A549 (cell line): ENCODE data around the gene TMEM182. TPM values are rescaled to one million over a fixed set of nuclear protein-coding genes. Genes with fewer than 3 reads are reported as not detected.

ENCODE experiments used
- ATAC-seq, 2 experiments: fragments of 200-7000 bp in 1 of 2; fragments of >200 bp in 1 of 2; cut with Nextera tagmentation in 1 of 2; cut with Tn5 transposase in 1 of 2; 3 replicates each; pipeline versions ENCODE4 v1.8.0 to v1.9.1; 2018 to 2020; ENCODE audit warnings: mild to moderate bottlenecking in 1 of 2, moderate library complexity in 1 of 2
- CTCF ChIA-PET: fragments of 300-600 bp; sonication (Branson Sonifier 250); formaldehyde crosslinking; extraction: SDS; loops from one replicate; lab custom pipeline; 2021; ENCODE audit warnings: antibody characterized with exemption, inconsistent platforms; lab: Yijun Ruan, JAX
- POLR2A ChIA-PET: fragments of 350-600 bp; formaldehyde crosslinking; extraction: SDS; loops from one replicate; lab custom pipeline; 2021; ENCODE audit warnings: antibody characterized with exemption, inconsistent platforms; lab: Yijun Ruan, JAX
- DNase-seq, 2 experiments: peaks; one replicate each; pipeline versions ENCODE4 v3.0.0 to v3.0.0-alpha.2; 2011 to 2016; ENCODE audit warnings: low read depth in 1 of 2, low spot score in 1 of 2
- FAIRE-seq: peaks from 2 replicates; lab custom pipeline; 2011; peaks lifted over from hg19 to GRCh38; lab: Jason Lieb, UNC
- H3K27ac ChIP-seq, 2 experiments: fragments of >200 bp; sonication (Bioruptor Twin); formaldehyde crosslinking; 3 replicates each; pipeline ENCODE4 v1.5.1; 2016 to 2017
- H3K4me1 ChIP-seq: fragments of >200 bp; sonication (Bioruptor Twin); formaldehyde crosslinking; 3 replicates; pipeline ENCODE4 v1.6.1; 2016
- H3K4me2 ChIP-seq: fragments of >200 bp; sonication (Bioruptor Twin); formaldehyde crosslinking; 3 replicates; pipeline ENCODE4 v1.6.1; 2016
- H3K4me3 ChIP-seq: fragments of >200 bp; sonication (Bioruptor Twin); formaldehyde crosslinking; 3 replicates; pipeline ENCODE4 v1.5.1; 2016
- H3K9me3 ChIP-seq: fragments of >200 bp; sonication (Bioruptor Twin); formaldehyde crosslinking; 3 replicates; pipeline ENCODE4 v1.6.1; 2016
- CEBPB ChIP-seq, 2 experiments: fragments of >200 bp in 1 of 2; sonication (Bioruptor Twin) in 1 of 2; formaldehyde crosslinking in 1 of 2; IDR thresholded peaks; 2 replicates each; pipeline ENCODE4 v1.6.1; 2012 to 2016
- EHF ChIP-seq: fragments of 250-450 bp; sonication (Bioruptor Pico); IDR thresholded peaks from 2 replicates; pipeline ENCODE4 v1.5.0; 2020; ENCODE audit warnings: mild to moderate bottlenecking
- HOXA7 ChIP-seq: fragments of 250-450 bp; sonication (Bioruptor Pico); IDR thresholded peaks from 2 replicates; pipeline ENCODE4 v1.5.0; 2020; ENCODE audit warnings: mild to moderate bottlenecking, moderate library complexity
- KDM1A ChIP-seq: fragments of 200-600 bp; sonication (generic); IDR thresholded peaks from 2 replicates; pipeline ENCODE4 v1.6.1; 2016; ENCODE audit warnings: low read depth, mild to moderate bottlenecking
- MYC ChIP-seq: IDR thresholded peaks from 2 replicates; pipeline ENCODE4 v1.6.1; 2012; ENCODE audit warnings: mild to moderate bottlenecking, inconsistent platforms, low read length, improper control_type of control experiment, borderline replicate concordance
- NFE2L2 ChIP-seq: fragments of 150-350 bp; conservative IDR thresholded peaks from 2 replicates; pipeline ENCODE4 v1.6.1; 2014; ENCODE audit warnings: low read length
- RAD21 ChIP-seq, 2 experiments: fragments of >200 bp in 1 of 2; sonication (Bioruptor Twin) in 1 of 2; formaldehyde crosslinking in 1 of 2; IDR thresholded peaks in 1 of 2; conservative IDR thresholded peaks in 1 of 2; 2 replicates in 1 of 2; 3 replicates in 1 of 2; pipeline ENCODE4 v1.6.1; 2012 to 2018; ENCODE audit warnings: inconsistent platforms in 1 of 2
- RARB ChIP-seq: fragments of 250-450 bp; sonication (Bioruptor Pico); IDR thresholded peaks from 2 replicates; pipeline ENCODE4 v1.8.0; 2021; ENCODE audit warnings: mild to moderate bottlenecking, moderate library complexity
- SMC3 ChIP-seq: fragments of >200 bp; sonication (Bioruptor Twin); formaldehyde crosslinking; IDR thresholded peaks from 3 replicates; pipeline ENCODE4 v1.6.1; 2018; ENCODE audit warnings: inconsistent platforms
- SREBF2 ChIP-seq: fragments of 450-650 bp; IDR thresholded peaks from 2 replicates; pipeline ENCODE4 v1.6.1; 2014; ENCODE audit warnings: mild to moderate bottlenecking, moderate library complexity
- TFCP2L1 ChIP-seq: fragments of 250-450 bp; sonication (Bioruptor Pico); IDR thresholded peaks from 2 replicates; pipeline ENCODE4 v1.5.0; 2021; ENCODE audit warnings: mild to moderate bottlenecking
- ZFP36 ChIP-seq: fragments of 450-650 bp; IDR thresholded peaks from 2 replicates; pipeline ENCODE4 v1.6.1; 2014; ENCODE audit warnings: borderline replicate concordance; ENCODE audit not compliant: partially characterized antibody
- WGBS: methylation state at CpG from one replicate; pipeline ENCODE4 v1.1.6; 2017; ENCODE audit errors: missing lambda C conversion rate; 5-methylcytosine and 5-hydroxymethylcytosine counted together
- polyA plus RNA-seq, 4 experiments: library from polyadenylated mRNA; depleted of rRNA in 3 of 4; stranded (reverse); fragments of >200 nt; fragmentation: RNase III in 1 of 4; extraction: RNeasy Plus Mini Kit Qiagen cat#74134 plus additional on column Dnase treatment in 1 of 4; gene quantifications; 2 replicates in 3 of 4; 3 replicates in 1 of 4; pipeline ENCODE4 v1.2.3, GENCODE V29; 2011 to 2017
- TF ChIP-seq, protein P1 (sequence below): IDR thresholded peaks from 2 replicates; pipeline ENCODE4 v1.6.1; 2012; ENCODE audit warnings: low read depth, borderline replicate concordance
- TF ChIP-seq, protein P2 (sequence below): fragments of >200 bp; sonication (Bioruptor Twin); formaldehyde crosslinking; IDR thresholded peaks from 3 replicates; pipeline ENCODE4 v1.5.1; 2016
- TF ChIP-seq, protein P3 (sequence below): IDR thresholded peaks from 2 replicates; pipeline ENCODE4 v1.6.1; 2012

TMEM182 gene
- polyA plus RNA-seq, 2 of the 4 experiments (the other 2 are of a cell fraction) = 5.3 to 13.1 TPM

DNA sequence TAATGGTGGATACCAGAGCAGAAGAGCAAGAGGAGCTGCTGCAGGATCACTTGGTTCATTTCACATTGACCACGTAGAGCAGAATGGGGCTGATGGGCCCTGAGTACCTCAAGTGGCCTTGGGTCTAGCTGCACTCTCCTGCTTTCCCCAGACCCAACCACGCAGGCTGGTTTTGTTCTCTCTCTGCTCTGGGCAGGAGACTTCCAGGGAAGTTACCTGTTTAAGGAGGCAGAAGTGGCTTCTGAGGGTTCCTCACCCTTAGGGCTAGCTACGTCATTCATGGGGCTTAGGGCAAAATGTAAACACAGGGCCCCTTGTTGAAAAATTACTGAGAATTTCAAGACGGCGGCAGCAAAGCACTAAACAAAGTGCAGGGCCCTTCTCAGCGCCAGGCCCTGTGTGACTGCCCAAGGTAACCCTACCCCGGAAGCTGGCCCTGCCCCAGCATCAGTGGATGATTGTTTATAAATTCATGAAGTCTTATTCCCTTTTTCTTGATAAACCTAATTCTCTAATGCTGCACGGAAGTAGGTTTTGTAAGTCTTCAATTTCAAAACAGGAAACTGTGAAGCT, 75.9 kb downstream of the TMEM182 start:
- DNase-seq = no peak
- Histone ChIP-seq H3K4me3 (no peak overlapping the region), H3K27ac (no peak overlapping the region), H3K4me1 (no peaks in the 10 kb centered on the region), H3K9me3 (no peaks in the 10 kb centered on the region), H3K4me2 (no peak overlapping the region)
- FAIRE-seq = no peak
- no peak for ATAC-seq
- TF ChIP-seq SREBF2 = no peak
- TF ChIP-seq SMC3 = no peak
- TF ChIP-seq RARB = no peak
- TF ChIP-seq NFE2L2 = no peak
- no peak for TF ChIP-seq KDM1A
- TF ChIP-seq EHF = no peak
- TF ChIP-seq ZFP36 = no peak
- no peak for TF ChIP-seq MYC
- TF ChIP-seq, protein P1, sequence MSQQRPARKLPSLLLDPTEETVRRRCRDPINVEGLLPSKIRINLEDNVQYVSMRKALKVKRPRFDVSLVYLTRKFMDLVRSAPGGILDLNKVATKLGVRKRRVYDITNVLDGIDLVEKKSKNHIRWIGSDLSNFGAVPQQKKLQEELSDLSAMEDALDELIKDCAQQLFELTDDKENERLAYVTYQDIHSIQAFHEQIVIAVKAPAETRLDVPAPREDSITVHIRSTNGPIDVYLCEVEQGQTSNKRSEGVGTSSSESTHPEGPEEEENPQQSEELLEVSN = no peak
- TF ChIP-seq HOXA7 (CRISPR knock-in tag) = no peak
- ChIA-PET CTCF (interaction anchor here (0.6 to 1.1 kb wide), 2 partner anchors 10 to 901 kb away, joined by 3 to 4 read pairs; no protein-coding TSS in a partner anchor), POLR2A (no interaction called here)
- 63% methylated on average over 8 of the region's 8 CpGs for WGBS

DNA sequence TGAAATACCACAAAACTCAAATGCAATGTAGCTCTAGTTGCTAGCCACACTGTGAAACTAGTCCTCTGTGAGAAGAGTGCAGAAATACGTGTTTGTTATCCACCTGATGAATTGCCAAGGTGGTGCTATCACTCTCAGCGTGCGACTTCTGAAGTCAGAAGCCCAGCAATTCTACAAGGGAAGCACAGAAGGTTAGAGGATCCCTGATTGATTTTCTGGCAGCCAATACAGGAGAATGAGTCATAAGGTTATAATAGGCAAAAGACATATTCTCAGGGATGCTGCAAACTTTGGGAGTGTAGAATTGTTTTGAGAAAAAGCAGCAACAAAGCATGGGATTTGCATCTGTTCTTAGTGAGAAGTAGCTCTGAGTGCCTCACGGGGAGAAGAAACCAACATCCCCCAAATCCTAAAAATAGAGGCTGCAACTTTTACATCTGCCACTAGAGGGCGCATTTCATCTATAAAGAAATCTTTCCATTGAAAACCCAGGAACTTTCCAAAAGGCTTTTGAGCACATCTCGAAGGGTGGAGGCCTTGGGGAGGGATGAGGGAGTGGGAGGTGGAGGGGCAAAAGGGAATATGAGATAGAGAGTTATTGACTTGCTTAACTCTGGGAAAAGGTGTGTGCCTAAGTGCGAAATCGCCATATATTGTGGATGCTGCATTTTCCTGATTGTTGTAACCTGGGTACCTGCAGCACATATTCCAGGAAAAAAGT, 78.0 kb downstream of the TMEM182 start:
- peak; percentile 33 to 65; a peak in 3 of 6 replicates for ATAC-seq
- POLR2A ChIA-PET = no interaction called here
- TF ChIP-seq RAD21 (conservative IDR thresholded peaks at IDR 0.05 in 1 of 2, IDR thresholded peaks at IDR 0.05 in 1 of 2) (peak; percentile 46 to 54; a peak in 4 of 5 replicates), CEBPB (IDR thresholded peaks at IDR 0.05) (no peak)
- TF ChIP-seq, protein P2, sequence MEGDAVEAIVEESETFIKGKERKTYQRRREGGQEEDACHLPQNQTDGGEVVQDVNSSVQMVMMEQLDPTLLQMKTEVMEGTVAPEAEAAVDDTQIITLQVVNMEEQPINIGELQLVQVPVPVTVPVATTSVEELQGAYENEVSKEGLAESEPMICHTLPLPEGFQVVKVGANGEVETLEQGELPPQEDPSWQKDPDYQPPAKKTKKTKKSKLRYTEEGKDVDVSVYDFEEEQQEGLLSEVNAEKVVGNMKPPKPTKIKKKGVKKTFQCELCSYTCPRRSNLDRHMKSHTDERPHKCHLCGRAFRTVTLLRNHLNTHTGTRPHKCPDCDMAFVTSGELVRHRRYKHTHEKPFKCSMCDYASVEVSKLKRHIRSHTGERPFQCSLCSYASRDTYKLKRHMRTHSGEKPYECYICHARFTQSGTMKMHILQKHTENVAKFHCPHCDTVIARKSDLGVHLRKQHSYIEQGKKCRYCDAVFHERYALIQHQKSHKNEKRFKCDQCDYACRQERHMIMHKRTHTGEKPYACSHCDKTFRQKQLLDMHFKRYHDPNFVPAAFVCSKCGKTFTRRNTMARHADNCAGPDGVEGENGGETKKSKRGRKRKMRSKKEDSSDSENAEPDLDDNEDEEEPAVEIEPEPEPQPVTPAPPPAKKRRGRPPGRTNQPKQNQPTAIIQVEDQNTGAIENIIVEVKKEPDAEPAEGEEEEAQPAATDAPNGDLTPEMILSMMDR = peak; percentile 80
- TF ChIP-seq, all 56 proteins: peak for 2
- Histone ChIP-seq H3K4me2 (no peak overlapping the region), H3K4me1 (no peaks in the 10 kb centered on the region), H3K9me3 (no peaks in the 10 kb centered on the region), H3K4me3 (no peak overlapping the region), H3K27ac (no peak overlapping the region)
- FAIRE-seq (no peak), DNase-seq (peak; percentile 15 to 29)
- WGBS = 28% methylated on average over 8 of the region's 8 CpGs
- CTCF ChIA-PET = interaction anchor here (0.5 to 3.7 kb wide), 17 partner anchors 8 to 1569 kb away, joined by 3 to 43 read pairs (median 4); no protein-coding TSS in a partner anchor

DNA sequence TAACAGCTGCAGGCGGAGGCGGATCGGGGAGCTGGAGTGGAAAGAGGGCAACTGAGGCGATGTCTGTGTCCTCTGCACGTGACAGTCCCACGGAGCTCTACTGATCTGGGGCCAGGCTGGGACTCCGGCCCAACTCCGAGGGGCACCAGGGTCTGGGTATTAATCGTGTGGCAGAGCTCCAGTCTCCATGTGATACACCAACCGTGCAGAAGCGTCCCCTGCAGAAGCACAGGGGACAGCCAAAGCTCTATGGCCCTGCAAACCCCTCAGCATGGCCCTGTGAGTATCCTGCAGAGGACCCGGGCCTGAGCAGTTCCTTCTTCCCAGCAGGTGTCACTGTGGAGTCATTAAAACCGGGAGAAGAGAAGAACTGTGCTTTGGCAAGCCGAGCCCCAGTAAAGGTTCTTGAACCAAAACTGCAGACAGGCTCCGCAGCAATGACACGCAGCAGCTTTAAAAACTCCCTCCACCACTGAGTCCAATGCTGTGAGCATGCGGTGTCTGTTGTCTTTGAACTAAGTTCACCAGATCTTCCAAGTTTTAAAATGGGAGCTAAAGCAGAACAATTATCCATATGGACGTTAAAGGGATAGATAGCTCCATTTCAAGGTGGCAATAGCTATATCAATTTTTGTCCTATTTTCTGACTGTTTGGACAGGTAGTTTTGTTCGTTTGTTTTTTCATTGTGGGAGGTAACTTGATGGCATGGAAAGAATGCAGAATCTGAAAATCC, 79.4 kb downstream of the TMEM182 start:
- Histone ChIP-seq H3K4me3 (no peak overlapping the region), H3K27ac (no peak overlapping the region), H3K4me2 (0 out of 3 replicates have a peak overlapping the region, but pooled peaks have one; percentile 34), H3K9me3 (no peaks in the 10 kb centered on the region), H3K4me1 (no peaks in the 10 kb centered on the region)
- 36% methylated on average over 19 of the region's 19 CpGs for WGBS
- DNase-seq = peak; percentile 23 to 55
- peak; percentile 91 to 98 for ATAC-seq
- TF ChIP-seq TFCP2L1 (CRISPR knock-in tag) (no peak), RAD21 (conservative IDR thresholded peaks at IDR 0.05 in 1 of 2, IDR thresholded peaks at IDR 0.05 in 1 of 2) (peak; percentile 46 to 54; a peak in 4 of 5 replicates), CEBPB (IDR thresholded peaks at IDR 0.05) (no peak), SMC3 (peak; percentile 30; the same call in 1 of the 3 replicates)
- TF ChIP-seq, protein P3, sequence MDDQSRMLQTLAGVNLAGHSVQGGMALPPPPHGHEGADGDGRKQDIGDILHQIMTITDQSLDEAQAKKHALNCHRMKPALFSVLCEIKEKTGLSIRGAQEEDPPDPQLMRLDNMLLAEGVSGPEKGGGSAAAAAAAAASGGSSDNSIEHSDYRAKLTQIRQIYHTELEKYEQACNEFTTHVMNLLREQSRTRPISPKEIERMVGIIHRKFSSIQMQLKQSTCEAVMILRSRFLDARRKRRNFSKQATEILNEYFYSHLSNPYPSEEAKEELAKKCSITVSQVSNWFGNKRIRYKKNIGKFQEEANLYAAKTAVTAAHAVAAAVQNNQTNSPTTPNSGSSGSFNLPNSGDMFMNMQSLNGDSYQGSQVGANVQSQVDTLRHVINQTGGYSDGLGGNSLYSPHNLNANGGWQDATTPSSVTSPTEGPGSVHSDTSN = no peak
- TF ChIP-seq, protein P2 = peak; percentile 52
- ChIA-PET POLR2A (interaction anchor here (0.6 kb wide), 1 partner anchor 25 kb away, joined by 5 read pairs; no protein-coding TSS in a partner anchor), CTCF (interaction anchor here (0.6 to 3.7 kb wide), 15 partner anchors 9 to 831 kb away, joined by 3 to 43 read pairs (median 4); no protein-coding TSS in a partner anchor)
- FAIRE-seq = no peak
